HL-60 (cell line): ENCODE measurements around the gene PRDM15.

ENCODE experiments used
- DNase-seq, 2 experiments: peaks; one replicate each; pipeline ENCODE4 v3.0.0-alpha.2; 2010 to 2020; ENCODE audit warnings: low read depth in 1 of 2, low spot score in 1 of 2
- H3K27ac ChIP-seq: fragments of 250-450 bp; sonication (Bioruptor Pico); replicated peaks from 2 replicates; pipeline ENCODE4 v1.5.1; 2020; ENCODE audit warnings: mild to moderate bottlenecking, moderate library complexity
- H3K27me3 ChIP-seq: fragments of 250-450 bp; sonication (Bioruptor Pico); 2 replicates; pipeline ENCODE4 v1.5.1; 2021; ENCODE audit warnings: mild to moderate bottlenecking, moderate library complexity; ENCODE audit not compliant: insufficient read depth, poor library complexity, severe bottlenecking
- H3K4me3 ChIP-seq: replicated peaks from 2 replicates; pipeline ENCODE4 v1.5.1; 2011; ENCODE audit warnings: mild to moderate bottlenecking, control low read depth, low read length; ENCODE audit not compliant: insufficient read depth
- CTCF ChIP-seq: IDR thresholded peaks from one replicate; pipeline ENCODE4 v1.5.1; 2011; ENCODE audit warnings: low read length, control low read depth, inconsistent platforms; ENCODE audit not compliant: insufficient read depth
- GABPA ChIP-seq: IDR thresholded peaks from 2 replicates; pipeline ENCODE4 v1.6.1; 2012; ENCODE audit warnings: low read depth
- POLR2AphosphoS5 ChIP-seq: IDR thresholded peaks from 2 replicates; pipeline ENCODE4 v1.6.1; 2012; ENCODE audit warnings: low read depth
- REST ChIP-seq: IDR thresholded peaks from 2 replicates; pipeline ENCODE4 v1.6.1; 2012; ENCODE audit warnings: low read depth; ENCODE audit not compliant: insufficient replicate concordance
- SPI1 ChIP-seq: IDR thresholded peaks from 2 replicates; pipeline ENCODE4 v1.6.1; 2012; ENCODE audit warnings: low read depth, mild to moderate bottlenecking, borderline replicate concordance

PRDM15 gene

GRCh38 chr21:41839387-41840000 lies 39.6 kb downstream of the PRDM15 start:
- Histone ChIP-seq H3K27me3 (no peaks in the 10 kb centered on the region), H3K4me3 (no peak overlapping the region), H3K27ac (no peak overlapping the region)
- TF ChIP-seq SPI1 (no peak), POLR2AphosphoS5 (no peak), CTCF (no peak), GABPA (no peak), REST (no peak)
- DNase-seq: no peak

GRCh38 chr21:41837756-41838297 lies 41.3 kb downstream of the PRDM15 start:
- Histone ChIP-seq H3K4me3 (no peak overlapping the region), H3K27ac (no peak overlapping the region)

More at GRCh38 chr21:41837756-41838297, 41.3 kb downstream of the PRDM15 start:
- TF ChIP-seq GABPA: no peak
- TF ChIP-seq REST: no peak
- no peak for TF ChIP-seq CTCF
- no peak for TF ChIP-seq POLR2AphosphoS5
- no peak for TF ChIP-seq SPI1
- DNase-seq: no peak
- no peaks in the 10 kb centered on the region for H3K27me3 ChIP-seq
